ENCODE data around the gene GPR137.
"Not testable (repeated sequence)": the region's sequence is repeated elsewhere in the genome, so short reads cannot be mapped to it uniquely, and the experiment has no call there.

GPR137 gene, protein sequence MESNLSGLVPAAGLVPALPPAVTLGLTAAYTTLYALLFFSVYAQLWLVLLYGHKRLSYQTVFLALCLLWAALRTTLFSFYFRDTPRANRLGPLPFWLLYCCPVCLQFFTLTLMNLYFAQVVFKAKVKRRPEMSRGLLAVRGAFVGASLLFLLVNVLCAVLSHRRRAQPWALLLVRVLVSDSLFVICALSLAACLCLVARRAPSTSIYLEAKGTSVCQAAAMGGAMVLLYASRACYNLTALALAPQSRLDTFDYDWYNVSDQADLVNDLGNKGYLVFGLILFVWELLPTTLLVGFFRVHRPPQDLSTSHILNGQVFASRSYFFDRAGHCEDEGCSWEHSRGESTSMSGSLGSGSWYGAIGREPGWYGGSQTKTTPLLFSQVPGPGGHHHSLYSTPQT

DNA sequence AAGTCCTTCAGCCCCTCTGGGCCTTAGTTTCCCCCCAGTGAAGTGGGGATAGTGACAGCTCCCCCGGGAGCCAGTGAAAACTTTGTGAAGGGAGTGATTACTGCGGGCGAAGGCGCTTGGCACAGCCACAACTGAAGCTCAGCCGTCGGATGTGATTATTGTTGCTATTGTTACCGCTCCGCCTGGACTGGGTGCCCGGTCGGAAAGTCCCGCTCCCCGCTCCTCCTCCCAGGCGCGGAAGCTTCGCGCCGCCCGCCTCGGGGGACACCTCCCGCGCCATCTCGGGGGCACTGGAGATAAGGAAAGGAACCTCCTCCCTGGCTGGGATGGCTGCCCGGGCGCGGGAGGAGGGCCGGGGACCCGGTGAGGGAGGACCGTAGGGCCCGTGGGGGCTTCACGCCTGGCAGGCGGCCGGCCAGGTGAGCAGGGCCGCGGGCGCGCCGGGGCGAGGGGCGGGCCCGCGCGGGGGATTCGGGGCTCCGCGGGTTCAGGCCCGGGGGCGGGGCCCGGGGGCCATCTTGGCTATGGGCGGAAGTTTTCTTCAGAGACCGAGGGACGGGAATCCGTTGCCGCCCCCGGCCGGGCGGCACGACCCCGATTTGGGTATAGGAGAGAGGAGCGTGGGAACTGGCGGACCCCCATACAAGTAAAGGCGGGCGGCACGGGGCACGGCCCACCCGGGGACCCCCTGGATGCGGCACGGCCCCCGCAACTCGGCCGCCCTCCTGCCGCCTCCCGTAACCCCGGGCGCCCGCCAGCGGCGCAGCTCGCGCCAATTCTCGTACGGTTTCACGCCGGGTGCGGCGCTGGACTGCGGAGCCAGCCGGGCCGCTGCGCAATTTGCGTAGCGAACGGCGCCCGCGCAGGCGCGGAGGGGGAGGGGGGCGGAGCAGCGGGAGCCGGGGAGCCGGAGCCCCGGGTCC lies at the start of gene GPR137:
Gene GPR137 (plus strand): TSS at position 887 of the 923 bp plus-strand sequence. CDS start 677 bp downstream, outside the sequence.
- no peak for FAIRE-seq

DNA sequence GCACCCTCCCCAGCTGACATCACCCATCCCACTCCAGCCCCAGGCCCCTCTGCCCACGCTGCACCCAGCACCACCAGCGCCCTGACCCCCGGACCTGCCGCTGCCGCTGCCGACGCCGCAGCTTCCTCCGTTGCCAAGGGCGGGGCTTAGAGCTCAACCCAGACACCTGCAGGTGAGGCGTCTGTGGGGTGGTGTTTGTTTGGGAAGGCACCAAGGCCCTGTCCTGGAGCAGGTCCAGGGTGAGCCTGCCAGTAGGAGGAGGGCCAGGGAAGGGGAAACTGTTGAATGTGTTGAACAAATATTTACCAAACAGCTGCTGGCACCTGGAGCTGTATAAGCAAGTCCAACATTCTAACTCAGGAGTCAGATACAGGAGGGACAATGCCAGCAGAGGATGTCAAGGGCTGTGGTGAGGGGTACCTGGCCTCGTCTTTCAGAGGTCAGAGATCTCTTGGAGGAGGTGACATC lies 48.1 kb upstream of the GPR137 start:
- FAIRE-seq = no peak

DNA sequence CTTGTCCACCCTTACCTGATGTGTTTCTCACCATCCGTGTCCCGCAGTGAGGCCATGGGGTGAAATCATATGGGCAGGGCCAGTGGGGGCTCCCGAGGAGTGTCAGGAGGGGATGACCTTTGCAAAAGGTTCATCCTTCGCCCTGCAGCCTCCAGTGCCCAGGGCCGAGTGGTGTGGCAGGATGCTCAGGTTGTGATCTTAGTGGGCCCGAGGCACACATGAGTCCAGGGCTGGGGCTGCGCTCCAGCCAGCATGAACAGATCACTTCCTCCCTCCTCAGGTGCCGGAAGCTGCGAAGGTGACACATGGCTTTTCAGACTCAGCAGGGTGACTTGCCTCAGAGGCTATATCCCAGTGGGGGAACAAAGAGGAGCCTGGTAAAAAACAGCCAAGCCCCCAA lies 47.6 kb upstream of the GPR137 start:
- no peak for FAIRE-seq

DNA sequence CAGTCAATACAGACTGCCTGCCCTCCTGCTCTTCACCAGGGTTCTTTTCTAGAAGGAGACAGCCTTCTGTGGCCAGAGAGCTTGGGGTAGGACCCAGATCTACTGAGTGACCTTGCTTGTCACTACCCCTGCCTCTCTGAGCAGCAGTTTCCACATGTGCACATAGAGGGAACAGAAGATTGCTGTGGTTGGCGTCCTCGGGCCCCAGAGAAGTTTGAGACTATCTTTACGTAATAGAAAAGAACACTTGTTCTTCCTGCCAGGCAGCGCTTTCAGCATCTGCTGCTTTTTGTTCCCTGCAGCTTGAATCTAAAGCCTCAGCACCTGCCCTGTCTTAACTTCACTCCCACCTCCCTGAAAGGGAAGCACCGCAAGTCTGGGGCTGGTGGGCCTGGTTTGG lies 46.6 kb upstream of the GPR137 start:
- no peak for FAIRE-seq

DNA sequence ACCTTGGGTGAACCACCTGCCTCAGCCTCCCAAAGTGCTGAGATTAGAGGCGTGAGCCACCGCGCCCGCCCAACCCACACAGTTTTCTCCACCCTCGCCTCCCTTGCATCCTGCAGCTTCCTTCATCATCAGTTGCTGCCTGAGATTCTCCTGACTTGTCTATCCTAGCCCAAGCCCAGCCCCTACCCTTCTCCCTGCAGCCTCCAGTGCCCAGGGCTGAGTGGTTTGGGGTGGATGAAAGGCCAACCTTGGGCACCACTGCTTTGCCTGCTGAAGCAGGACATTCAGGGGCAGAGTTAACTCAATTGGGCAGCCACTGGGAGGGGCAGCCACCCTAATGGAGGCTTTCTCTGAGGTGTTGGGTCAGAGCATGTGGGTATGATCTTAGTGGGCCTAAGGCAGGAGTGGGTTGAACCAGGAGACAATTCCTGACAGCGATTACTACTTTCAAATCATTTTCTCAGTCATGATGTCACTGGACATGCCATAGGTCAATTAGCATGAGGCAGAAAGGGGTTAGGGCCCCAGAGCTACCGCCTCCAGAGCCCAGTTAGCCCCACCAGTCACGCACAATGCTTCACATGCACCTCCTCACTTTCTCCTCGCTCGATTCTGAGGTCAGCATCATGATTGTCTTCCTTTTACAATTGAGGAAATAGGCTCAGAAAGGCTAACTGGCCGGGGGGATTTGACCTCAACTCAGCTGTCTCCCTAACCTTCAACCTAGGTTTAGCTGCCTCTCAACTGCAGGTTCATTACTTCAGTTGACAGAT lies 45.8 kb upstream of the GPR137 start:
- no peak for FAIRE-seq

DNA sequence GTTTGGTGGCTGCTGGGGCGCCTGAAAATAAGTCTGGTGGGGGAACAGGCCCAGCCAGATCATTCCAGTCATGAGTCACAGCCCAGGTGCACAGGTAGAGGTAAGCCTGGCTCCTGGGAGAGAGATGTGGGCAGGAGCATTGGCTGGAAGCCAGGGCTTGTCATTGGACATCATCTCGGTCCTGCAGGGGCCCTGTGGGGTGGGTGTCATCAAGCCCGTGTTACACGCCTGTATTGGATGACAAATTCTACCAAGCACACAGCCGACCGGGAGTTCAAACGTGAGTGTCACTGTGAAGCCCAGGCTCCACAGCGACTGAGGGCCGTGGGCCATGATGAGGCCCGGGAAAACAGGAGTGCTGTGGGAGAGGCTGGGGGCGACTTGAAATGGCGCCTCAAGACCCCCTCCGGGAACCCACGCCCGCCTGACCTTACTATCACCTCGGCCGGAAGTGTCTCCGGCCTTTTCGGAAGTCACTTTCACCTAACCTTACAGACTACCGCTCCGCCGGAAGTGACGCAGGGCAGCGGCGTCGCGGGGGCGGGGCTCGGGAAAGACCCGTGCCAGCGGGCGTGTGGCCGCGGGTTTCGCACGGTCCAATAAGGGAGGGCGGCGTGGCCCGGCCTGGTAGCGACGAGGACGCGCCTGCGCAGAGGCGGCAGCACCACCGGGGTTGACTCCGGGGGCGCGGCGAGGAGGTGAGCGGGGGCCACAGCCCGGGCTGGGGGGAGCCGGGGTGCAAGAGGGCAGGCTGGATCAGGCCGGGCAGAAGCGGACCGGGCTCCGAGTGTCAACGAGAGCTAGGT lies 45.0 kb upstream of the GPR137 start, which contains the start of gene FKBP2:
Gene FKBP2 (plus strand): TSS at position 661 of the 806 bp plus-strand sequence. CDS start 1,293 bp downstream, outside the sequence.
- no peak for FAIRE-seq

DNA sequence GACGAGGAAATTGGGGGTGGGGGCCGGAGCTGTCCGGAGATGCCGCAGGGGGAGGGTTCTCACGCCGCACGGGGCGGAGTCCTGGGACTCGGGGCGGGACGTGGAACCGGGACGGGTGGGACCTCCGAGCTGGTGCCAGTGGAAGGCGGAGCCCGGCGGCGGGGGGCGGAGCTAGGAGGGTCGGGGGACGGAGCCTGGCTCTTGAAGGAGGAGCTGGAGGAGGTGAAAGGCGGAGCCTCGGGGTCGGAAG lies 44.5 kb upstream of the GPR137 start:
- no peak for FAIRE-seq

DNA sequence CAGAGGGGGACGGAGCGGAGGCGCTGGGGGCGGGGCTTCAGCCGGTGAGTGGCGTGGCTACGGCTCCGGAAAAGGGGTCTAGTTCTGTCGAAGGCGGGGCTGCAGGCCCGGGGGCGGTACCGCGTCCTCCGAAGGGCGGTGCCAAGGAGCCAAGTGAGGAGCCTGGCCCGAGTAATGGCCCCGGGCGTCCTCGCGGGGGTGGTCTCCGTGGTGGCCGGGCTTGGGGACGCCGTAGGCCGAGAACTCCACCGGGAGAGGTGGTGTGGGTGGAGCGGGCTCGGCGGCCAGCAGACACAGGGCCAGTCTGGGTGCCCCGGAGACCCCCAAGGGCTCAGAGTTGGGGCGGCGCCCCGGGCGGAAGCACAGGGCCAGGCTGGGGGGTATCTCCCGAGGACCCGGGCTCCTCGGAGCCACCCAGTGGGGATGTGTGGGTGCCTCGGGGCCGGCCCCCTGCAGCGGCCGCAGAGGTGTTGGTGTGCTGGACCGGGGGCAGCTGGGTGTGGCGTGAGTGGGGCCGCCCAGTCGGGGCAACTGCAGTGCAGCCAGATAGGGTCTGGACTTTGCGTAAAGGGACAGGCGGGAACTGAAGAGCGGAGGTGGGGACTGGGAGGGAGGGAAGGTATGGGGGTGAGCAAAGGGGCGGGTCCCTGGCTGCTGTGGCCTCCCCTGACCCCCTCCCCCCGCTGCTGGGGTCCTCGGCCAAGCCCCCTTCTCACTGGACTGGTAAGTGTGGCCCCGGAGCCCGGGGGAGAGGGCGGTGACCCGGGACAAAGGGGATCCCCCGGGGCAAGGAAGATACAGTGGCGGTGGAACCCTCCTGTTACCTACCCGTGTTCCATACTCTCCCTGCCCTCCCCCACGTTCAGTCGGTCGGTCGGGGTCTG lies 43.9 kb upstream of the GPR137 start:
- FAIRE-seq = no peak

DNA sequence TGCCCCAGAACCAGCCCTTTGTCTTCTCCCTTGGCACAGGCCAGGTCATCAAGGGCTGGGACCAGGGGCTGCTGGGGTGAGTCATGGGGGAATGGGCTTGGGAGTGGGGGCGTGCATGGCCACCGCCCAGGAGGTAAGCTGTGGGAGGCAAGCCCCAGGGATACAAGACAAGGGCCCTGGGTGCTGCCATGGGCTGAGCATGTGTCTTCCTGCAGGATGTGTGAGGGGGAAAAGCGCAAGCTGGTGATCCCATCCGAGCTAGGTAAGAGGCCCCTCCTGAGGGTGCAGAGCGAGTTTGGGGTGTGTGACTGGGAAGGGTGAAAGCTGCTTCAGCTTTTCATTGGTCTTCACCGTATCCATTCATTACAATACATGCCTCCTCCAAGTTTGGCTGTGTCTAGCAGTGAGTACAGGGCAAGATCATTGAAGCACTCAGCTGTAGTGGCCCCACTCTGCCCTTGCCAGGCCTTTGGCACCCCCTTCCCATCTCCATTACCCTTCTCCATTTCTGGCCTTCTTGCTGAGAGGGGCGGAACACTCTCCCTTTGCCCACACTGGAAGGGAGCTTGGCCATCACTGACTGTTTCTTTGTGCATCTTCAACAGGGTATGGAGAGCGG lies 42.3 kb upstream of the GPR137 start:
- FAIRE-seq = no peak

DNA sequence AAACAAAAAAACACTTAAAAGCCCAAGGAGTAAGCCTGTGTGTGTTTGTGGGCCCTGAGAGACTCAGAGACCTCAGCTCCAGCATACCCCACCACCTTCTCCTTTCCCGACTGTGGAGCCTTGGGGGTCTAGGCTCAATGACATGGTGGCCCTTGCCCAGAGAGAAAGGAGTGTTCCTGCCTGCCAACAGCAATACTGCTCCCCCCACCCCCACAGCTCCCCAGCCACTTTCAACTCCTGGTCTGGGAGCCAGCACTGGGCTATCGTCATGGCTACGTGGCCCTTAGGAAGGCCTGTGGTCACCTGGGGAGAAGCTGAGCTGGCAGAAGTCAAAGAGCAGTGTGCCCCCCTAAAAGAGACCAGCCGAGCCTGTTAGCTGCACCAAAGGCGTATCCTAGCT lies 41.5 kb upstream of the GPR137 start:
- no peak for FAIRE-seq

DNA sequence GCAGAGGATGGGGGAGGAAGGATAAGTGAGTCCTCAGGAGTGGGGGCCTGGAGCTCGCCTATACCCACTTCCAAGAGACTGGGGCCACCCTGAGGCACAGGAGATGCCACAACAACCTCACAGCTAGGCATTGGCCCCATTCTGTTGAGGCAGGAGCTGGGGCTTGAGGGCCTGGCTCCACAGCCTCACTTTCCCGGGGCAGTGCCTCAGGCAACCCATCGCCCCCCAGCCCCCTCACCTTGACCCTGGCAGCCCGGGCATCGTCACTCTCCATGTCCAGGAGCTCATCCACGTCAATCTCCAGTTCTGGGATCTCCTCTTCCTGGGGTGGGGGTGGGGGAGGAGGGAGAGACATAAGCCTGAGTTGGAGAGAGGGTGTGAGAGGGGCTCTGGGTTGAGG lies 40.7 kb upstream of the GPR137 start:
- FAIRE-seq = no peak

DNA sequence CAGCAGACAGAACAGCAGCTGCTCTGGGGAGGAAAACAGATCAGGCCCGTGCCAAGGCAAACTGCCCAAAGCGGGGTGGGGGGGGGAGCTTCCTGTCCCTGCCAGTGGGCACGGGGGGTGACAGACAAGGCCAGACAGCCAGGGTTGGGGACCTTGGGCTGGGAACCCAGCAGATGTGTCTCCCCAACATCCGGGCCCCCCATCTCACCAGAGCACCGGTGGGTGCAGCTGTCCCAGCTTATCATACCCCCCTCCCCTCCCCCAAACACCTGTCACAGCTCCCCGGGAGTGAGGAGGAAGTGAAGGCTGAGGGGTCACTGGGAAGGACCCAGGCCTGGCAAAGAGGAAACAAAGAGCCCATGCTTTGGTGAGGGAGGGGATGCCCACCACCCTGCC lies 40.2 kb upstream of the GPR137 start:
- no peak for FAIRE-seq

DNA sequence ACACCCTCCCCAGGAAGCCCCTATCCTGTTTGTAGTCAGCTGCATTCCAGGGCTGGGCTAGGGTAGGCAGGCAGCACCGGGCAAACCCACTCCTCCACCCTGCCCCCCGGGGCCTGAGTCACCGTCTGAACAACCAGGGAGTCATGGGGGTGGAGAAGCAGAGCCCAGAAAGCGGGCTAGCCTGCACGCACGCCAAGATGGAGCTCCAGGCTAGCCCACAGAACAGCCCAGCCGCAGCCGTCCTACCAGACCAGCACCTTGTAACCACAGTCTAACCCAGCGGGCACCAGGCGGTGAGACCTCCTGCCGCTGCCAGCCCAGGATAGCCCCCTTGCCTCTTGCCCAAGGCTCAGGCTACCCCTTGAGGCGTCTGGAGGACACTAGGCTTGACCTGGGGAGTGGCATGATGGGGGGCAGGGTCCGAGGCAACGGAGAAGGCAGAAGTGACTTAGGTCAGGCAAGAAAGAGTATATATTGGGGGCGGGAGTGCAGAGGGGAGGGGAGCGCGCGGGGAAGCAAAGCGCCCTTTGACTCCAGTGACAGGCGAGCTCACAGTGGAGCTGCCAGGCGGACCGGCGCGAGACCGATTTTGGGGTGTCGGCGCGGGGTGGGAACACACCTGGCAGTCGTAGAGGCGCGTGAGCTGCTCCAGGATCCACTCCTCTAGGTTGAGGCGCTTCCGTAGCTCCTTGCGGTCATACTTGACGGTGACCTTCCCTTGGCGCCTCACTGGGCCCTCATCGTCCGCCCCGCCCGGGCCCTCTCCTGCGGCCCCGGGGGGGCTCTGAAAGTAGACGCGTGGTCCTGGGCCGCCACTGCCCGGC lies 39.6 kb upstream of the GPR137 start:
- FAIRE-seq = no peak

DNA sequence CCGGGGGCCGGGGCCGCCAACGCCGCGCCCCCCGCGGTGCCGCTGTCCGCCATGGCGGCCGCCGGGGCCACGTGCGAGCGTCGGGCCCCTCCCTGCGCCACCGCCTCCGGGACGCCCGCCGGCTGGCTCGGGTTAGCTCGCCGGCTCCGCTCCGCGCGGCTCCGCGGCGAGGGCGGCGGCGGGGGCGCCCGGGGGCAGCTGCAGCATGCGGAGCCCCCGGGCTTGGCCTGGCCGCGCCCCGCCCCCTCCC lies 39.1 kb upstream of the GPR137 start:
- not testable (repeated sequence) for FAIRE-seq

DNA sequence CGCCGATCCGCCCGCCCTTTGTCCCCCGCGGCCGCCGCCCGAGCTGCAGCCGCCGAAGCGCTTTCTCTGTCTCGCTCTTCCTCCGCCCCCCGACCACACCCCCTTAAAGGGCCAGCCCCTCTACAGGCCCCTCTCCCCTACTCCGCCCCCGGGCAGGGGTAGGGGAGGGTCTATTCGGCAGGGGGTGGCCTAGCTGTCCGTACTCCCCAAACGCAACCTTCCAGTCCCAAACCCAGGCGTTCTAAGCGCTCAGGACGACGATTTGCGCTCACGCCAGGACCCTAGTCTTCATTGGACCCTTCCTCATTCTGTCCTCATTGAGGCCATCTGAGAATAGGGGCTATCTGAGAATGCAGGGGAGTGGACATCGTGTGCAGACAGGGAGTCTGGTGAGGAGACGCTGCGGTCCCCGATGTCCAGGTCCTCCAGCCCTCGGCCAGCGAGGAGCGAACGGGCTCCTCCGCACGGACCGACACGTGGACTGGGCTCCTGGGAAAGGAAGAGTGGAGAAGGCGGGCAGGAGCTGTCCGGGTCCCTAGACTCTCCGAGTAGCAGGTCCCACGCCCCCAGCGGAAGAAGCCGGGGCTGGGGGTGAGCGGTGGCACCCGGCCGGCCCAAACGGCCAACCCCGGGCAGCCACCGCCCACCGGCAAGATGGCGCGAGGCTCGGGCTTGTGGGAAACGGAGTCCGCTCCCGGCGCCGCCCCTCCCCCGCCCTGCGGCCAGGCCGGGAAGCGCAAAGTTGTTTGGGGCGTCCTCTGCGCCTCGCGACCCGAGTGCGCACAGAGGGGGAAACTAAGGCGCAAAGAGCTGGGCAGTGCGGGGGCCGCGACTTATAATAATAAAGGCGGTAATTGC lies 38.5 kb upstream of the GPR137 start, which contains the start of gene PPP1R14B:
Gene PPP1R14B (minus strand): TSS at position 73 of the 858 bp plus-strand sequence. CDS start 270 bp downstream, outside the sequence.
- no peak for FAIRE-seq

DNA sequence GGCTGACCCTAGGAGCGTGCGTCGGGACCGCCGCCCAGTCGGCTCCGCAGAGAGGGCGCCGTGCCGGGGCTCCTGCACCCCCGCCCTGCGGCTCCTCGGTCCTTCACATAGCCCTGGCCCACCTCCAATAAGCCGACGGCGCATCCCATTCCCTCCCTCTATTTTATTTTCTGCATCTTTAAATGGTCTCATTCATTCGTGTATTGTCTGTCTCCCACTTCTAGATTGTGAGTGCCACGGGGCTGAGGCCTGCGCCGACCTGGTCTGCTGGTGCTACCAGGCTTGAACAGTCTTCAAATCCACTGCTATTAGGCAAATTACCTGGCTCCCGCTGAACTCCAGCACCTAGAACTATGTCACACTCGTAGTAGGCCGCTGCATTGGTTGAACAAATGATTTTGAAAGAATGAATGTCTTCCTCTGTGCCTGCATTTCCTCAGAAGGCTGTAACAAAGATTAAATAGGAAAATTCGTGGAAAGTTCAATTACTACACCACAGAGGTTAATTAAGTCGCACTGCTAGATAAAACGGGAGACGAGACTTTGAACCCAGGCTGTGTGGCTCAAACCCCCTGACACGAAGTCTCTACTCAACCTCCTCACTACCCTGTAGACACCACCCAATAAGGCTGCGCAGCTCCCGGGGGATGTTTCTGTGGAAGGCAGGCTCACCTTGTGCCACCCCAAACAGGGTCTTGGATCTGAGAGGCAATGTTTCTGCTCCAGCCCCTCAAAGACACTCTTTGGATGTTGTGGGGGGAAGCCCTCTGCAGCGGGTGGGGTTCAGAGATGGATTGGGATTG lies 37.7 kb upstream of the GPR137 start:
- no peak for FAIRE-seq

DNA sequence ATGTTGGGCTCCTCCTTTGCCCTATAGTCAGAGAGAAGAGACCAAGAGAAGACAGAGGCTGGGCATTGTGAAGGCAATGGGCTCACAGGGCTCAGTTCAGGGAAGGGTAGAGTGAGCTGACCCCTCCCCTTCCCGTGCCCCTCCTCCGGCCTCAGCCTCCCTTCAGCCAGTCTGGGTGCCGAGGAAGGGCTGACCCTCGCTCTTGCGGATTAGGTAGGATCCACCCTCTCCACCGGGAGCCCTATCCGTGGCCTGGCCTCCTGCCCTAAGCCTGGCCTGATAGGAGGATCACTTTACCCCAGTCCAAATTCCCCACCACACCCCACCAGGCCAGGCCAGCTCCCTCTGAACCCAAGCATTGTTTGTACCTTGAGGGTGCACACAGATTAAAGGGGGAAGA lies 37.1 kb upstream of the GPR137 start:
- FAIRE-seq = no peak

DNA sequence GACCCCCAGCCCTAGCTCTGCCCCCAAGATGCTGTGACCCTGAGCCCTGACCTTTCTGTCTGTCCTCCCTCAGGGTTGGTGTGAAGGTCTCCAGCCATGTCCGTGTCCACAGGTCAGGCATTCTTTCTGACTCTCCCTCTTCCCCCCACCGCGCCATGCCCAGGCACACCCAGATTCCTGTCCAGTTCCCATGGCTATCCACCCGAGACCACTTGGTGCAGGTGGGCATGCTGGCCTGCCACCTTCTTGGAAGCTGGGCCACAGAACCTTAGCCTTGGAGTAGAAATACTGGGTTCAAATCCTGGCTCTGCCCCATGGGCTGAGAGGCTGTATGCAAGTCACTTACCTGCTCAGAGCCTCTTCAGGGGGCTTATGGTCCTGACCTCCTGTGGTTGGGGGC lies 36.6 kb upstream of the GPR137 start:
- FAIRE-seq = no peak

Measured in colon (tissue), 2 donors.